B cell (primary cell): ENCODE measurements around the gene TRPV4.

Experiments
- EZH2 ChIP-seq: IDR thresholded peaks from 2 replicates; pipeline ENCODE4 v1.6.1; 2012; ENCODE audit warnings: borderline replicate concordance, low read depth, mild to moderate bottlenecking, moderate library complexity, low read length; ENCODE audit not compliant: insufficient read depth, poor library complexity, severe bottlenecking
- TF ChIP-seq, protein P1 (sequence below): fragments of 200-600 bp; IDR thresholded peaks from one replicate; pipeline ENCODE4 v1.8.0; 2022; ENCODE audit warnings: antibody characterized with exemption, mild to moderate bottlenecking

DNA sequence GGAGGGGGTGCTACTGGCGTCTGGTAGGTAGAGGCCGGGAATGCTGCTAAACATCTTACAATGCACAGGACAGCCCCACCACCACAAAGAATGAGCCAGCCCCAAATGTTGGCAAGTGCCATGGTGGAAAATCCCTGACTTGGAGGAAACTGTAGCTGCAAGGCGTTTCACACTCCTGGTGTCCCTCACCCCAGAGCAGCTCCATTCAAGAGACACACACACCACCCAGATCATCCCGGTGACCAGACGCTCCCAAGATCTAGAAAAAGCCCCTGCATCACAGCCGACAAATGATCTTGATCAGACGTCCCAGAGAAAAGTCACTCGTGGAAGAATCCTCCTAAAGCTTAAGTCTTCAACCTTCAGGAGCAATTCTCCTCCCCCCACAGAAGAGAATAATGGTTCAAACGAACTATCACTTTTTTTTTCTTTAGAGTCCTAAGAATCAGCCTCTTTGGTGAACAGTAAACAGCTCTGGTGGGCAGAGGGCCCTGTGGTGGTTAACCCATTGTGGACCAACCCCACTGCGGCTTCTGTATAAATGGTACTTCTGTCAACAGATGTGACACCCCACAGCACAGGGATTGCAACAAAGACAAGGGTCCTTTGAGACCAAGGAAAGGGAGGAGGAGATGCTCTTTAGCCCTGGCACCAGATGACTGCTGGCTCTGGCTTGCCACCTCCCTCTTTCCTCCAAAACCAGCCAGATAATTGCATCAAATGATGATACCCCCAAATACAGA is 44.5 kb upstream of the TRPV4 start:
- TF ChIP-seq, protein P1, sequence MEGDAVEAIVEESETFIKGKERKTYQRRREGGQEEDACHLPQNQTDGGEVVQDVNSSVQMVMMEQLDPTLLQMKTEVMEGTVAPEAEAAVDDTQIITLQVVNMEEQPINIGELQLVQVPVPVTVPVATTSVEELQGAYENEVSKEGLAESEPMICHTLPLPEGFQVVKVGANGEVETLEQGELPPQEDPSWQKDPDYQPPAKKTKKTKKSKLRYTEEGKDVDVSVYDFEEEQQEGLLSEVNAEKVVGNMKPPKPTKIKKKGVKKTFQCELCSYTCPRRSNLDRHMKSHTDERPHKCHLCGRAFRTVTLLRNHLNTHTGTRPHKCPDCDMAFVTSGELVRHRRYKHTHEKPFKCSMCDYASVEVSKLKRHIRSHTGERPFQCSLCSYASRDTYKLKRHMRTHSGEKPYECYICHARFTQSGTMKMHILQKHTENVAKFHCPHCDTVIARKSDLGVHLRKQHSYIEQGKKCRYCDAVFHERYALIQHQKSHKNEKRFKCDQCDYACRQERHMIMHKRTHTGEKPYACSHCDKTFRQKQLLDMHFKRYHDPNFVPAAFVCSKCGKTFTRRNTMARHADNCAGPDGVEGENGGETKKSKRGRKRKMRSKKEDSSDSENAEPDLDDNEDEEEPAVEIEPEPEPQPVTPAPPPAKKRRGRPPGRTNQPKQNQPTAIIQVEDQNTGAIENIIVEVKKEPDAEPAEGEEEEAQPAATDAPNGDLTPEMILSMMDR = no peak
- no peak for TF ChIP-seq EZH2
